GM19328 (cell line): ENCODE data around the gene KCNAB1.

Source experiments
- ATAC-seq: cut with Tn5 transposase; IDR thresholded peaks from one replicate; pipeline ENCODE4 v1.9.1; 2021; ENCODE audit warnings: mild to moderate bottlenecking, moderate library complexity; ENCODE audit not compliant: unreplicated experiment

Gene KCNAB1

DNA sequence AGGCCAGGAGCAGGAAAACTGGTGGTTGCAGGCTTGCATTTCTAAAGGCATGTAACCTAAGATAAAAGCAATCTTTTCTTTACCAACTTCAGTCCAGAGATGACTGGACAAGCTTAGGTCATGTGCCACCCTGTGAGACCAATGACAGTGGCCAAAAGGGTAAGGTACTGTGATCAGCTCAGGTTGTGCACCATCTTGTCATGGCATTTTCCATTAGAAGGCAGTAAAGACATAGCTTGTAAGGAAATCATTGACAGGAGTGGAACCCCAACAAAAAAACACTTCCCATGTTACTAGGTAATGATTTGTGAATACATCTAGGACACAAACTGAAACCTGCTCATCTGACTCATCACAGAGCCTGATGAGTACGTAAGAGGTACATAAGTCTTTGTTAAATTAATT, 399.4 kb downstream of the KCNAB1 start:
- no peak for ATAC-seq

DNA sequence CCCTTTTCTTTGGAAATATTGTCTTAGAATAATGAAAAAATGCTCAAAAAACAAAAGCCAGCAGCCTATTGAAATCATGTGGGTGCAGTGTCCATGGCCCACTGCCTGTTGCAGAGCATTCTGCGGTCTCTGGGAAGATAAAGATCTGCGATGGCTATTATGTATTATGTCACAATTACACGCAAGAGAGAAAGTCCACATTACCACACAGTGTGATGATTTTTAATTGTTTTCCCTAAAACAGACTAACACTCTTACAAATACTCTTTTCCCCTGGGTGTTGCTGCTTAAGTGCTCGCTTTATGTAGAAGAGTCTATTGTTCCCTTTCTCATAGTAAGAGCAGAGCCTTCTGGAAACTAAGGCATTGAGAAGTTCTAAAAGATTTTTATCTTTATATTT, 402.3 kb downstream of the KCNAB1 start:
- ATAC-seq: no peak

DNA sequence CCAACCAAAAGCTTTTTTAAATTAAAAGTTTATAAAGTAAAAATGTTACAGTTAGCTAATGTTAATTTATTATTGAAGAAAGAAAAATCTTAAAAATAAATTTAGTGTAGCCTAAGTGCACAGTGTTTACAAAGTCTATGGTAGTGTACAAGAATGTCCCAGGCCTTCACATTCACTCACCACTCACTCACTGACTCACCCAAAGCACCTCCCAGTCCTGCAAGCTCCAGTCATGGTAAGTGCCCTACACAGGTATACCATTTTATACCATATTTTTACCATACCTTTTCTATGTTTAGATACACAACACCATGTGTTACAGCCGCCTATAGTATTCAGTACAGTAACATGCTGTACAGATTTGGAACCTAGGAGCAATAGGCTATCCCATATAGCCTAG, 405.4 kb downstream of the KCNAB1 start:
- no peak for ATAC-seq

DNA sequence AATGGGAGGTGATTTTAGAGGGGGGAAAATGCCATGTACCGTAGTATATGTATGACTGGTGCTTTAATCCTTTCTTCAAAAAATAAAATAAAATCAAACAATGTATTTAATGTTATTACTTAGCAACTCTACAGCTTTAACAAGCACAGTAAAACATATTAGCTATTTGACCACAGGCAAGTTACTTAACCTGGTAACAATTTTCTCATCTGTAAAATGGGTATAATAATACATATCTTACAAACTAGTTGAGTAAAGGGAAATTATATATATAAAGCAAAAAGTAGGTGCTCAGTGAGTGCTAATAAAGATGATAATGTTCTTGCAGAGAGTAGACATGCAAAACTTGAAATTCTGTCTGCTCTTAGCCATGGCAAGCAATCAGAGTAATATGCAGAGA, 406.7 kb downstream of the KCNAB1 start:
- no peak for ATAC-seq

DNA sequence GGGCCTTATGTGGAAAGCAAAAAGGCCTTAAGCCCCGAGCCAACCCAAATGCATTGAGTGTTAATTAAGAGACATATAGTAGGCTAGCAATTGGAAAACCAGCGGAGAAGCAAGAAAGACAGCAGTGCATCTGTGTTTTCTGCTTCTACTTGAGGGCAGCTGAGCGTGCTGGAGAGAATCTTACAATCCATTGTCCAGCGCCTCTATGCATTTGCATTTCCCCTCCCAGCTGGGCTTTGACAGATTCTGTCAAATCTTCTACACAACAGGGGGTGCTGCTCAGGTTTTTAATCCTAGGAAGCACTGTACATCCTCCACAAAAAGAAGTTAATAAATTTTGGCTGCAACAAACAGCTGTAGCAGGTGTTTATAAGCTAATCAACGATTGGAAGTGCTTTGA, 410.6 kb downstream of the KCNAB1 start:
- ATAC-seq: no peak

DNA sequence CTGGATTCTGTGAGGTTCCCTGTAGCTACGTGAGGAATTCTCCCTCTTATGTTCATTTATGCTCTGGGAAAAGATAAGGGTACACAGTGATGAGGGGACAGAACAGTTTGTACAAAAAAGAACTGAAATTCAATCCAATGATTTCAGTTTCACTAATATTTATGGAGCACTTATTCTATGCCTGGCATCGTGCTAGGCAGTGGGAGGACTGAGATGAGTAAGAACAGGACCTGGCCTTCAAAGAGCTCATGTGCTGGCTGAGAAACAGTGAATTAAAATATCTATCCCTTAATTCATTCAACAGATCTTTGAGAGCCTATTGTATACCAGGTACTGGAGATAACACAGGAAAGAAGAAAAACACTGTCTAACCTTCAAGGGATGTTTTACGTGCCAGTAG, 412.4 kb downstream of the KCNAB1 start:
- ATAC-seq: no peak

DNA sequence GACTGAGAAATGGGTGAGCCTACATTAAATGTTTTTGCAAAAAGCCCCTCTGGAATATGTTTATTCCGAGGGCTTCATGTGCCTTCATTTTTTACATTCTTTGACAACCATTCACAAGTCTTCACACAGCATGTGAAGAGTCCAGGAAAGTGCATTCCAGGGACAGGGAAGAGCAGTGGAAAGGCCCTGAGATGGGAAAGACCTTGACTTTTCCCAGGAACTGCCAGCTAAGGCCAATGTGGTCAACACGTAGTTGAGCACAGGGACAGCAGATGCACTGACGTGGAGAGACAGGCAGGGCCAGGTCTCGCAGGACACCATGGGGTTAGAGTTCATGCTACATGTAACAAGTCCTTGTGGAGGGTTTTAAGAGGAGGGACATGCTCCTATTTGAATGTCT, 412.8 kb downstream of the KCNAB1 start:
- no peak for ATAC-seq

DNA sequence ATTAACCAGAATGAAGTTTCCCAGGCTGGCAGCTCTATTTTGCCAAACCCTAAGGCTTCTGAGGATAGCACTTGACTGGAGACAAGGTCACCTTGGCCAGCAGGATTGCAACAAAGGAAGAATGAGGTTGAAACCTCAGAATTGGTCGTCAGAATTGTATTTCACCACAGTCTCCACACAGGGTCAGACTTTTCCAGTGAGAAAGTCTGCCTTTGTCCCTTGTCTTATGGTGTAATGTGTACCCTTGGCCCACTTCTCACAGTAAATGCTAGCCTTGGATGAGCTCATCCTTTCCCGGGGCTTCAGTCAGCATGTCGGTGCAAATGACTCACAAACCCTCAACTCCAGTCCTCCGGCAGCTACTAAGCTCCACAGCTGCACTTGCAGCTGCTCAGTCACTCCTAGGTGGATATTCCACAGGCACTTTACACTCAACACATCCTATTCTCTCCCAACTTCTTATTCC, 414.8 kb downstream of the KCNAB1 start:
- ATAC-seq: no peak

DNA sequence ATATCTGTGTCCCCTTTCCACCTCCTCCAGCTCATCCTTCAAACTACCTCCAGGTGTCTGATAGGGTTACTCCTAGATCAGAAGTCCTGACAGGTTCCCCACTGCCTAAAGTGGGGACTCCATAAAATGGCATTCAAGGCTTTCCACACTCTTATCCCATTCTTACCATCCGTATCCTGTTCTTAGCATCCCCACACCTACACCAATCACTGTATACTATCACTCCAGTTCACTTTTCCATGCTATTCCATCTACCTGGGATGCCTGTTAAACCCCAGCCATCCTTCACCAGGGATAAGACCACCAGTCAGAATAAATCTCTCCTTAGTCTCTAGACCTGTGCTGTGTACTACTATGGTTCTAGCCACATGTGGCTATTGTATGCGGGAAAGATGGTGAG, 415.4 kb downstream of the KCNAB1 start:
- no peak for ATAC-seq

DNA sequence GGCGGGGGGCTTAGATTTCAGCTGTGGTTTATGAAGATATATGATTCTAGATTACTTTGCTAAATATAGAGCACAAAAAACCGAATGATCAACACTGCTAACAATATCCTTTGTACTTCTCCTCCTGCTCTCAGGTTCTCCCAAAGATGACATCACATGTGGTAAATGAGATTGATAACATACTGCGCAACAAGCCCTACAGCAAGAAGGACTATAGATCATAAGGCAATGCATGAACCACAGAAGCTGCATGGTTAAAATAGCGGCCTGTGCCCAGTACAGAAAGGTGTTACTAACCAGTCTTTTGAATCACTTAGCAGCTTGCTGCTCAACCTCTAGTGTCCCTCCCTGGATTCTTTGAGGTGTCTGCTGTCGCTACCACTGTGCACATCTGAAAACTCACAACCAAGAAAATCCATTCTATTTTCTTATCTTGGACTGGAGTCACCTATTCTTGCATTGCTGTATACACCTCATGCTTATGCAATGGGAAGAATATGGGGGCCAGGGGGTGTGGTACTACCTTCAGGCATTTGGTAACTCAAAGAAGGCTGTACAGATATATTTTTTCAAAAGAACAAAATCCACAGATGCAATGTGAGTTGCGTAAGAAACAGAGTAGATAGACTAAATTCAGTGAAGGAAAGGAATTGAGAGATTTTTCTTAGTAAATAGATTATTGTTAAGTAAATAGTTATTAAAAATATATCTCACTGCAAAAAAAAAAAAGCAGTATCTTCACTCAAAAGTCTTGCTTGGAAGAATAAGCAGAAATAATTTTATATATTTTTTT, 416.3 kb downstream of the KCNAB1 start:
- no peak for ATAC-seq

DNA sequence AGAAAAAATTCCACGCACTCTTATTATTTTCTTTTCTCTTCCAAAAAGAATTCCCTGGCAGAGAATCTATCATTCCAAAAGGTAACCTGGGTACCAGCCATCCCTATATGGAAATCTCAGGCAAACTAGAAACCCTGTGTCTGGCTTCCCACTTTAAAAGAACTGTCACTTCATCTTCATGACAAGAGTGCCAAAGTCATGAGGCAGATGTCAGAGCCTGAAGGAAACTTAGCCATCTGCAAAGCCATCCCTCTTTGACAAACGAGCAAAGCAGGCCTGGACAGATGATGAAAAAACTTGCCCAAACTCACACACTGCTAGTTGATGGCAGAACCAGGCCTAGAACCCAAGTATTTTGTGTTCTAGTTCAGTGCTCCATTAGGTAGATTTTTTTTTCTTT, 418.7 kb downstream of the KCNAB1 start:
- ATAC-seq: no peak

DNA sequence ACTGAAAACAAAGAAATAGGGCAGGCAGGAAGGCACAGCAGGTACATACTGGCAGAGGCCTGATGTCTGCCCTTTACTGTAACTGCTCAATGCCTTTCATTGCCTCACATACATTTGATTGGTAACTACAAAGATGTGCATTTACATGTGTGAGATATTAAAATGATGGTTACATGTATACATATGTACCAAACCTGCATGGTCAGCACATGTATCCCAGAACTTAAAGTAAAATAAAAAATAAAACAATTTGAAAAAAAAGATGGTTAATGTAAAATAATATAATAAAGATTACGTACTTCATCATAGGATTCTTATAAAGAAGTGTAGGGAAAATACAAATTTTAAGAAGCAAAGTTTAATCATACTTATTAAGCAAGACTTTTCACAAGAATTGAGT, 419.4 kb downstream of the KCNAB1 start:
- no peak for ATAC-seq

DNA sequence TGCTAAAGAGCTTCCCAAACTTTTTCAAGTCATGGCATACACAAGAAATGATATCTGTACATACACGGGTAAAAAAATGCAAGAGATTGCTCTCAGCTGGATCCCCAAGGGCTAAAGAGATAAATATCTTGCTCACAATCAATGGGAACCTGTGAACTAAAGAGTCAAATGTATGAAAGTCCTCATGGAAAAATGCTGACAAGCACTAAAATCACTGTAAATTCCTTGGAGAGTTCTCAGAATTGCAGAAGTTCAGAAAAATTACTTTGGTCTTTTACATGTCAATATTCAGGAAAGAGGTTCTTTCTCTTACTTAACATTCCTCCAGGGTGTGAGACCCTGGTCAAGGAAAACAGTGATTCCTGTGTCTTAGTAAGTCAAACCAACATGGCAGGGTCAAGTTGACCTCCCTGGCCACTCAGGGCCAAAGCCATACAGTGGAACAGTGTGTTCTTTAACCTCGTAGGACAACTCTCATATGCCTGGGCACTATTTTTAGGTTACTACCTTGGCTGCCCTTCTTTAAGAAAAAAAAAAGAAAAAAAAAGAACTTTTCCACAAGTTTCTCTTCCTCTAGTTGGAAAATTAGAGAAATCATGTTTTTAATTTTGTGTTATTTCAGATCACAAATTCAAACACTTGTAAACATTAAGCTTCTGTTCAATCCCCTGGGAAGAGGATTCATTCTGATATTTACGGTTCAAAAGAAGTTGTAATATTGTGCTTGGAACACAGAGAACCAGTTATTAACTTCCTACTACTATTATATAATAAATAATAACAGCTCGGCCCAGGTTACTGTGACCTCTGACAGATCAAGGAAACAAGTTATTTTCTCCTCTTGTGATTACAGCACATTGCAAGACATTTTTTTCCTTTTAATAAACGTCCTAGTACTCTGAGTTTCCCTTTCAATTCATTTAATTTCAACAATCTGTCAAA, 422.0 kb downstream of the KCNAB1 start:
- ATAC-seq: no peak

DNA sequence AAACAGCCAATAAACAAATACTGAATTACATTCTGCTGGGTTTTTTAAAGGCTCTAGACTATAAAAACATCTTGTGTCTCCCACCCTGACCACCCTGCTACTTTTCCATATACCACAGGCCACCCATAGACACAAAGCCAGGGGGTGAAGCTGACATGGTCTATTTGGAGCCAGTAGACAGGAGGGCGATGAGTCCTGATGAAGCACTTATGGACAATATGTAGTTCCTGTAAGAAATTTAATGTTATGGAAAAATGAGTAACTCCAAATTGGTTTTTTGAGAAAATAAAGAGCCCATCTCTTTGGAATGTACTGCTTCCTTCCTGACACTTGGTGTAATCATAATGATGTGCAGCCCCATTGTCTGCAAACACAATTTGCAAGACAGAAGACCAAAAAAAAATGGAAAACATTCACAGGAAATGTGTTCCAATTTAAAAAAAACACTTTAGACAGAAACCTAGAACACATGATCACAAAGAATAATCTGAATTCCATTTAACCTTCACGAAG, 422.7 kb downstream of the KCNAB1 start:
- no peak for ATAC-seq

DNA sequence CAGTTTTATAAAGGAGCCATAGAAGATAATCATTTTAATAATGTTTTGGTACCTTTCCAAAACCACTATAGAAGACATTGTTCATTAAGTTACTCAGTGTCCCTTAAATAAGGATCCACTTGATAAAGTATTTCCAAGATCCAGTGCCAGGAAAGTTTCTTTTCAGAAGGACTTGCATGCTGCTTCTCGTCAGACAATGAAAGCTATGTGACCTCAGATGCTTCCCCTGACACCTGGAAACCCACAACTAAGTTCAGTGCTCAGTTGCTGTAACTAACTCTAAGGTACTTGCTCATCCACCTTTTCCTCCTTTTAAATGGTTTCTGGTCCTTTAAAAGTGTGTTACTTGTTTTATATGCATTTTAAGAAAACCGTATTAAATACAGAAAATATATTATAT, 427.3 kb downstream of the KCNAB1 start:
- ATAC-seq: no peak

DNA sequence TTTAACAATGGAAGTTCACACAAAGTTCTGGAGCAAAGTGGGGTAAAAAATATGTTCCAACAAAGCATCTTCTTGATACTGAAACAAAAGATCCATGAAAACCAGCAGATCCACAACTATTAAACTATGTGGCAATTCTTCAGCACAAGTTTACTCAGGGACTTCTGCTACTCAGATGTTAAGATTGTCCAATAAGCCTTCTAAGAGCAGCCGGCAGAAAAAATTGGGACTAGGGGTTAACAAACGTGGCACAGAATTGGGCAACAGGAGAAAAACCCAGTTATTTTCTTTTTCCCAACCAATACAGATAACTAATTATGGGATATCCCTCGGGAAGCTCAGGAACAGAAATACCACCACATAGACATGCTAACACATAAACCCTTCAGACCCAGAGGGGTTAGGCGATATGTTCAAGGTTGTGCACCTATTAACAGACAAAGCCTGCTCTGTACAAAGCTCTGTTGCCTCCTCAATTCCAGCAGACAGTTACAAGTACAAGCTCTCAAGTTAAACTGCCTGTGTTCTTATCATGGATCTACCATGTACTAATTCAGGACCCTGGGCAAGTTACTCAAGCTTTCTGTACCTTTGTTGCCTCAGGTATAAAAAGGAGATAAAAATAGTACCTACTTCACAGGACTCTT, 427.8 kb downstream of the KCNAB1 start:
- no peak for ATAC-seq

DNA sequence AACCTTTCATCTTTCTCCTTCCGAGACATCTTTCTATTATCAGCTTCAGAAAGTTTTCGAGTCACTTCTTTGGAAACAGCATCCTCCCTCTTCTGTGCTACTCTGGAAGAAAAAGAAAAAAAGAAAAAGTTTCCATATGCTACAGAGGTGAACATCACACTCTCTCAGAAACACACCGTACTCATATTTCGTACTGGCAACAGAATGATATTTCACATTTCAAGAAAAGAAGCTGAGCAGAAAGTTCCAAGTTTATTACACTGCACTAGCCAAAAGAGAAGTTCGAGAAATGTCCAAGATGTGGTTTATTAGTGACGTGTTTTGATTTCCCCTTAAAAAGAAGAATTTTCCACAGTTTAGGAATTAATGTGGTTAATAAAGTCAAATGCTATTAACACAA, 428.5 kb downstream of the KCNAB1 start:
- ATAC-seq: no peak

DNA sequence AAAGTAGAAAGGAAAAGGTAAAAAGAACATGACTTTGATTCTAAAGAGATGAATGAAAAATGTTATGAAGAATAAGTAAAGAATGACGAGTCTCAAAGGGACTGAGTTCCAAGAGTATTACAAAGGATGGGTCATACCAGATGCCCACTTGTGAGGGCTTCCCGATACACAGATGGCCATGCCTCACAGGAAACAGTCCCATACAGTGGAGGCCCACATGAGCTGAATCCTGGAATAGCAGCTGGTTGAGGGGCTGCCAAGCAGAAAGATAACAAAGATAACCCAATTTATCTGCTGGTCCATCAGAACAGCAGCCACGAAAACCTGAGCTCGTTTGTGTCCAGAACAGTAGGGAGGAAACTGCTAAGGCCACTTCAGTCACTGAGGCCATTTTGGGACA, 430.9 kb downstream of the KCNAB1 start:
- ATAC-seq: no peak

DNA sequence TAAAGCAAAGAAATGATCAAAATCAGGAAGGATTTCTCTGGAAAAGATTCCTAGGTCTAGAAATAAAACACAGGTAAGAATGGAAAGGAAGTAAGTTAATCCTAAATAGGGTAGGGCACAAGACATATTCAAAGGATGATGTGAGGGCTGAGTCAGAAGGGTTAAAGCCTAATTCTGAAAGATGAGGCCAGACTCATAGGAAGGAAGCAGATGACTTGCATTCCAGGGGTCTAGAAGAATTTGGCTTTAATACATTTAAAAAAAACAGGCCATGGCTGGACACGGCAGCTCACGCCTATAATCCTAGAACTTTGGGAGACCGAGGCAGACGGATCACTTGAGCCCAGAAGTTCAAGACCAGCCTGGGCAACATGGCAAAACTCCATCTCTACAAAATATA, 431.4 kb downstream of the KCNAB1 start:
- ATAC-seq: no peak

DNA sequence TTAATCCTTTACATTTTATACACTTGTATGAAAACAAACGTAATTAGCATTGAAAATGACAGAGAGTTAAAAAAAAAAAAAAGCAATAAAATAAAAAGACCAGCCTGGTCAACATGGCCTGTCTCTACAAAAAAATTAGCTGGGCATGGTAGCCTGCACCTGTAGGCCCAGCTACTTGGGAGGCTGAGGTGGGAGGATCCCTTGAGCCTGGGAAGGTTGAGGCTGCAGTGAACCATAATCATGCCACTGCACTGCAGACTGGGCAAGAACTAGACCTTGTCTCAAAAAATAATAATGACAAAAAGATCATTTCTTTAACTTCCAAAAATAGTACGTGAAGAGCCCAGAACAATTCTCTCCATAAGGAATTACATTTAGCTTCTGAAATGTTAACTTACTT, 432.6 kb downstream of the KCNAB1 start:
- ATAC-seq: no peak

DNA sequence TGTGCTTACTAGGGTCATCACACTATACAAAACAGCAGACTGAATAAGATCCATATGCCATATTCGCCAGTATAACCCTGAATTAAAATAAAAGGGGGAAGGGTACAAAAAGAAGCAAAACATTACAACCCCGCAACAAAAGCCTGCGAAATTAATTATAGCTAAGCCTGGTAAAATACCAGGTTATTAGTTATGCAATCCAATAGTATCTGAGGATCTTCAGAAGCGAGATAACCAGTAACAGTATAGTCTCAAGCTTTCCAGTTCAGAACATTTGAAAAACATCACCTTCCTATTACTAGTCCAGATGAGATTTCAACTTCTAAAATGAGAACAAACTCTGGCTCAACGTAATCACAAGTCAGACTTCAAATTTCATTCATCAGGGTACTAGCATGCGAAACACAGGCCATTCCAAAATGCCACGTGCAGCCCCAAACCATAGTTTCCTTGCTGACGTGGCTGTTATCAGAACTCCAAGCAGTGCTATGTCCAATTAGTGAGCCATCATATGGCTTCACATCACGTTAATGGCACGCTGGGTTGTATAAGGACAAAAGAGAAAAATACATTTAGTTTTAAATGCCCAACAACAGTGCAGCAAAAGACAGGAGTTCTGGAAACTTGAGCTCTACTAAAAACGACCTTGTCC, 433.5 kb downstream of the KCNAB1 start:
- no peak for ATAC-seq
